Measurements from ENCODE around the gene DLX6.

- TF ChIP-seq MYC (IDR thresholded peaks at IDR 0.05; ENCODE audit: low read depth, low read length) = no peak
- no peak for TF ChIP-seq POLR2A (IDR thresholded peaks at IDR 0.05; ENCODE audit: extremely low read depth, insufficient read length)
Measured at GRCh38 chr7:96968981-96969380, 36.4 kb upstream of the DLX6 start.

Measured in NB4 (cell line).